HepG2 (cell line): ENCODE measurements around the gene PPP2R5C. TPM values are rescaled to one million over a fixed set of nuclear protein-coding genes. Genes with fewer than 3 reads are reported as not detected.
A peak's percentile ranks its signal among the peaks of the same experiment; 100 is the strongest.

Experiments used
- ATAC-seq: fragments of 200-7000 bp; cut with Tn5 transposase; 3 replicates; pipeline ENCODE4 v1.9.1; 2020; ENCODE audit warnings: mild to moderate bottlenecking, moderate library complexity
- BruUV-seq: library from RNA; stranded (reverse); fragments of 400-500 nt; replicated peaks from 2 replicates; lab custom pipeline; 2021; lab: Mats Ljungman, UMichigan
- CTCF ChIA-PET: fragments of 300-600 bp; formaldehyde crosslinking; extraction: SDS; loops from one replicate; lab custom pipeline; 2021; ENCODE audit warnings: low total read pairs, inconsistent platforms, low intra/inter-chr PET ratio; lab: Yijun Ruan, JAX
- POLR2A ChIA-PET: fragments of 350-600 bp; sonication (Branson Sonifier 250); formaldehyde crosslinking; loops from one replicate; lab custom pipeline; 2020; ENCODE audit warnings: antibody characterized with exemption, inconsistent platforms; lab: Yijun Ruan, JAX
- DNase-seq: peaks from one replicate; pipeline ENCODE4 v3.0.0-alpha.2; 2015; ENCODE audit warnings: low spot score
- FAIRE-seq: peaks from 3 replicates; lab custom pipeline; 2011; peaks lifted over from hg19 to GRCh38; lab: Jason Lieb, UNC
- H2AFZ ChIP-seq: one replicate; pipeline ENCODE4 v1.6.1; 2011; ENCODE audit warnings: low read length, inconsistent platforms
- H3K27ac ChIP-seq: fragments of 300-600 bp; 3 replicates; pipeline ENCODE4 v1.8.0; 2011; ENCODE audit warnings: mixed run types, mild to moderate bottlenecking, mixed read lengths, low read length, inconsistent platforms; ENCODE audit not compliant: insufficient read depth; ENCODE audit errors: extremely low read length
- H3K27me3 ChIP-seq, 2 experiments: fragments of 200-600 bp in 1 of 2; 2 replicates in 1 of 2; 3 replicates in 1 of 2; pipeline versions ENCODE4 v1.6.0 to v1.8.0; 2011; ENCODE audit warnings: low read length in 2 of 2, mild to moderate bottlenecking in 2 of 2, moderate library complexity in 2 of 2, inconsistent platforms in 1 of 2; ENCODE audit not compliant: insufficient read depth in 2 of 2, control insufficient read depth in 1 of 2
- H3K36me3 ChIP-seq, 2 experiments: fragments of 200-600 bp in 1 of 2; replicated peaks in 1 of 2; 2 replicates in 1 of 2; 3 replicates in 1 of 2; pipeline versions ENCODE4 v1.5.1 to v1.8.0; 2011; ENCODE audit warnings: low read length in 2 of 2, inconsistent platforms in 1 of 2; ENCODE audit not compliant: insufficient read depth in 2 of 2, control insufficient read depth in 1 of 2
- H3K4me1 ChIP-seq: 2 replicates; pipeline ENCODE4 v1.5.1; 2012; ENCODE audit warnings: low read length, inconsistent platforms; ENCODE audit not compliant: insufficient read depth
- H3K4me2 ChIP-seq: 2 replicates; pipeline ENCODE4 v1.6.0; 2011; ENCODE audit warnings: low read depth, low read length, inconsistent platforms
- H3K4me3 ChIP-seq, 3 experiments: fragments of 200-600 bp in 1 of 3; sonication (generic), shearing (Covaris generic) in 1 of 3; replicated peaks in 1 of 3; 2 replicates each; pipeline ENCODE4 v1.5.1; 2011 to 2016; ENCODE audit warnings: low read length in 3 of 3, inconsistent platforms in 2 of 3, low read depth in 2 of 3, mild to moderate bottlenecking in 2 of 3, control low read depth in 1 of 3, mixed read lengths in 1 of 3; ENCODE audit not compliant: insufficient read depth in 1 of 3
- H3K79me2 ChIP-seq: one replicate; pipeline ENCODE4 v1.6.1; 2011; ENCODE audit warnings: low read length, inconsistent platforms; ENCODE audit not compliant: insufficient read depth
- H3K9ac ChIP-seq: 2 replicates; pipeline ENCODE4 v1.6.0; 2011; ENCODE audit warnings: mild to moderate bottlenecking, low read depth, low read length, inconsistent platforms; ENCODE audit not compliant: insufficient read depth
- H3K9me3 ChIP-seq: 2 replicates; pipeline ENCODE4 v1.5.1; 2012; ENCODE audit warnings: mild to moderate bottlenecking, low read length
- H4K20me1 ChIP-seq: 2 replicates; pipeline ENCODE4 v1.6.0; 2011; ENCODE audit warnings: inconsistent platforms, mild to moderate bottlenecking, low read length, moderate library complexity; ENCODE audit not compliant: insufficient read depth
- MAF1 ChIP-seq: sonication (generic); formaldehyde crosslinking; IDR thresholded peaks from 2 replicates; pipeline ENCODE4 v1.5.0; 2020; ENCODE audit warnings: missing genetic modification reagents, borderline replicate concordance
- NFYC ChIP-seq: IDR thresholded peaks from 2 replicates; pipeline ENCODE4 v1.6.1; 2016; ENCODE audit warnings: missing genetic modification reagents, missing compliant biosample characterization
- NONO ChIP-seq, 2 experiments: fragments of 450-650 bp in 1 of 2; sonication (generic) in 1 of 2; formaldehyde crosslinking in 1 of 2; IDR thresholded peaks in 1 of 2; conservative IDR thresholded peaks in 1 of 2; 2 replicates each; pipeline versions ENCODE4 v1.6.1 to v1.8.0; 2017 to 2022; ENCODE audit warnings: mild to moderate bottlenecking in 1 of 2, missing genetic modification reagents in 1 of 2, moderate library complexity in 1 of 2
- SP5 ChIP-seq: IDR thresholded peaks from 2 replicates; pipeline ENCODE4 v1.6.1; 2016; ENCODE audit warnings: low read depth, borderline replicate concordance
- ZFYVE20 ChIP-seq: sonication (generic); formaldehyde crosslinking; IDR thresholded peaks from 2 replicates; pipeline ENCODE4 v1.8.0; 2023; ENCODE audit warnings: low read depth, mild to moderate bottlenecking, moderate library complexity, missing genetic modification reagents, borderline replicate concordance
- ZKSCAN8 ChIP-seq: IDR thresholded peaks from 2 replicates; pipeline ENCODE4 v1.6.1; 2016; ENCODE audit warnings: borderline replicate concordance, missing genetic modification reagents, missing compliant biosample characterization
- ZNF34 ChIP-seq: sonication (generic); formaldehyde crosslinking; IDR thresholded peaks from 2 replicates; pipeline ENCODE4 v1.4.0; 2020; ENCODE audit warnings: mild to moderate bottlenecking, missing genetic modification reagents, borderline replicate concordance
- ZNF367 ChIP-seq: sonication (generic); formaldehyde crosslinking; IDR thresholded peaks from 2 replicates; pipeline ENCODE4 v1.4.0; 2020; ENCODE audit warnings: missing genetic modification reagents, borderline replicate concordance
- ZNF382 ChIP-seq: sonication (generic); formaldehyde crosslinking; IDR thresholded peaks from 2 replicates; pipeline ENCODE4 v1.5.0; 2020; ENCODE audit warnings: missing genetic modification reagents, mild to moderate bottlenecking, borderline replicate concordance
- ZNF501 ChIP-seq: sonication (generic); formaldehyde crosslinking; IDR thresholded peaks from 2 replicates; pipeline ENCODE4 v1.5.1; 2020; ENCODE audit warnings: mild to moderate bottlenecking, moderate library complexity, missing genetic modification reagents
- ZNF646 ChIP-seq: sonication (generic); formaldehyde crosslinking; IDR thresholded peaks from 2 replicates; pipeline ENCODE4 v1.9.0; 2021; ENCODE audit warnings: mild to moderate bottlenecking, missing genetic modification reagents
- ZNF768 ChIP-seq: sonication (generic); formaldehyde crosslinking; IDR thresholded peaks from 2 replicates; pipeline ENCODE4 v1.4.0; 2020; ENCODE audit warnings: missing genetic modification reagents
- WGBS: methylation state at CpG from one replicate; pipeline ENCODE4 v1.1.6; 2017; ENCODE audit warnings: low lambda C conversion rate; 5-methylcytosine and 5-hydroxymethylcytosine counted together
- in situ Hi-C: cut with HindIII; loops from 2 replicates; pipeline ENCODE4 v1.10.0; 2017; ENCODE audit warnings: low pct_unique_long_range_greater_than_20kb; ENCODE audit not compliant: extremely low pct_ligation_motif_present
- intact Hi-C: fragments of 100-400 bp; cut with micrococcal nuclease; formaldehyde crosslinking; loops from one replicate; pipeline ENCODE4 v1.10.0; 2022; ENCODE audit not compliant: unreplicated experiment
- polyA plus RNA-seq, 8 experiments: library from polyadenylated mRNA; depleted of rRNA in 3 of 8; stranded (reverse) in 7 of 8; unstranded in 1 of 8; fragments of >200 nt; fragmentation: Illumina TruSeq in 4 of 8; extraction: Trizol in 4 of 8; gene quantifications; 2 replicates each; pipeline versions ENCODE4 v1.2.1 to v1.2.3, GENCODE V29; 2011 to 2016; ENCODE audit warnings: low read depth in 4 of 8, missing spikeins in 1 of 8, mixed read lengths in 1 of 8; ENCODE audit not compliant: insufficient read depth in 1 of 8
- total RNA-seq, 5 experiments: library from RNA; depleted of rRNA; stranded (reverse); fragments of >200 nt; fragmentation: Illumina TruSeq; extraction: Trizol; gene quantifications; 2 replicates each; pipeline ENCODE4 v1.2.3, GENCODE V29; 2016; ENCODE audit warnings: low read depth in 1 of 5
- TF ChIP-seq, protein P1 (sequence below): sonication (generic); formaldehyde crosslinking; IDR thresholded peaks from 2 replicates; pipeline ENCODE4 v1.4.0; 2020; ENCODE audit warnings: missing genetic modification reagents

PPP2R5C gene
- total and polyA plus RNA-seq, 2 of the 13 experiments (the other 11 are each of a cell fraction or from before 2014, with no cell fraction given) = 74.3 to 78.5 TPM

DNA sequence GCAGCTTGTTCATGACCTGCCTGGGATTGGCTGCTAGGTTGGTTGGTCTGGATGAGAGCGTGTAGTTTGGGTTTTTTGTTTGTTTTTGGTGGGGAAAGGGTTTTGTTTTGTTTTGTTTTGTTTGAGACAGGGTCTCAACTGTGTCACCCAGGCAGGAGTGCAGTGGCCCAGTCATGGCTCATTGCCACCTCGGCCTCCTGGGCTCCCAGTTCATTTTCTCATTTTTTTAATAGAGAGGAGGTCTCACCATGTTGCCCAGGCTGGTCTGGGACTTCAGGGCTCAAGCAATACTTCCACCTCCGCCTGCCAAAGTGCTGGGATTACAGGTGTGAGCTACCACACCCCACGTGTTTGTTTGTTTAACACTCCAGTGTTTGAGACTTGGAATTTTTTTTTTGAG is 206.7 kb downstream of the PPP2R5C start:
- intact Hi-C loops = no loop called here
- DNase-seq = no peak
- Histone ChIP-seq H3K27me3 (no peaks in the 10 kb centered on the region; a peak in 1 of 5 replicates), H3K4me2 (peak overlapping the region; percentile 88; the same call in 1 of the 2 replicates), H3K79me2 (peaks cover 74% of the 10 kb centered on the region)
- FAIRE-seq = no peak
- TF ChIP-seq ZNF768 (CRISPR knock-in tag) (no peak), ZNF501 (CRISPR knock-in tag) (no peak), ZKSCAN8 (no peak), ZFYVE20 (CRISPR knock-in tag) (no peak), ZNF382 (CRISPR knock-in tag) (no peak)
- TF ChIP-seq, protein P1, sequence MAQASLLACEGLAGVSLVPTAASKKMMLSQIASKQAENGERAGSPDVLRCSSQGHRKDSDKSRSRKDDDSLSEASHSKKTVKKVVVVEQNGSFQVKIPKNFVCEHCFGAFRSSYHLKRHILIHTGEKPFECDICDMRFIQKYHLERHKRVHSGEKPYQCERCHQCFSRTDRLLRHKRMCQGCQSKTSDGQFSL = no peak
- TF ChIP-seq, all 625 proteins: peak for 0
- peaks cover 4 to 18% of the 10 kb centered on the region in 2 experiments; a peak in 4 of 5 replicates for H3K36me3 ChIP-seq
- POLR2A ChIA-PET = no interaction called here
- H3K4me3 ChIP-seq = no peak overlapping the region
- no peak overlapping the region for H3K9ac ChIP-seq
- WGBS = 86% methylated on average over 4 of the region's 4 CpGs
- in situ Hi-C loops = no loop called here
- no peak overlapping the region for H2AFZ ChIP-seq
- ATAC-seq = no peak
- H3K27ac ChIP-seq = no peak overlapping the region
- BruUV-seq = no TSS peak
- no peaks in the 10 kb centered on the region for H3K9me3 ChIP-seq
- H4K20me1 ChIP-seq = peaks cover 20% of the 10 kb centered on the region
- CTCF ChIA-PET = no interaction called here
- peaks cover 62% of the 10 kb centered on the region for H3K4me1 ChIP-seq

- Histone ChIP-seq H3K27me3 (no peaks in the 10 kb centered on the region; a peak in 1 of 5 replicates), H2AFZ (no peak overlapping the region), H3K4me2 (no peak overlapping the region), H3K4me3 (no peak overlapping the region), H3K79me2 (peaks cover 85% of the 10 kb centered on the region), H3K4me1 (peaks cover 55% of the 10 kb centered on the region), H3K9ac (no peak overlapping the region), H3K36me3 (peaks cover 4 to 18% of the 10 kb centered on the region in 2 experiments; a peak in 4 of 5 replicates), H3K9me3 (no peaks in the 10 kb centered on the region), H3K27ac (no peak overlapping the region), H4K20me1 (peaks cover 20% of the 10 kb centered on the region)
- FAIRE-seq (no peak), DNase-seq (no peak), ATAC-seq (no peak)
- WGBS = 84% methylated on average over 9 of the region's 9 CpGs
- BruUV-seq = no TSS peak
- ChIA-PET CTCF (no interaction called here), POLR2A (no interaction called here)
- in situ Hi-C loops = no loop called here
- intact Hi-C loops = no loop called here
- no peak for TF ChIP-seq NFYC (CRISPR knock-in tag)
- TF ChIP-seq SP5 (CRISPR knock-in tag) = no peak
- no peak for TF ChIP-seq NONO (IDR thresholded peaks at IDR 0.05)
- no peak for TF ChIP-seq NONO (CRISPR knock-in tag; conservative IDR thresholded peaks at IDR 0.05)
- no peak for TF ChIP-seq MAF1 (CRISPR knock-in tag)
- TF ChIP-seq ZNF646 (CRISPR knock-in tag) = no peak
- TF ChIP-seq ZNF367 (CRISPR knock-in tag) = no peak
- no peak for TF ChIP-seq ZNF34 (CRISPR knock-in tag)
Measured at GRCh38 chr14:101969481-101969880, 208.0 kb downstream of the PPP2R5C start.
